ENCODE results near the gene CD5L.

The CD5L gene

GRCh38 chr1:157813269-157813668 lies 28.3 kb downstream of the CD5L start:
- no peak for DNase-seq (ENCODE audit: low read depth)

GRCh38 chr1:157806431-157807149 lies 35.0 kb downstream of the CD5L start:
- no peak for DNase-seq (ENCODE audit: low read depth)

GRCh38 chr1:157803851-157804250 lies 37.8 kb downstream of the CD5L start:
- DNase-seq (ENCODE audit: low read depth), result no peak

- no peak for DNase-seq (ENCODE audit: low read depth)
These were observed 41.6 kb downstream of the CD5L start for GRCh38 chr1:157799996-157800395.

- no peak for DNase-seq (ENCODE audit: low read depth)
These were observed 43.4 kb downstream of the CD5L start for GRCh38 chr1:157798211-157798610.

- DNase-seq (ENCODE audit: low read depth), result no peak
These were observed 56.4 kb downstream of the CD5L start for GRCh38 chr1:157785248-157785647.

- no peak for DNase-seq (ENCODE audit: low read depth)
These were observed 56.8 kb downstream of the CD5L start for GRCh38 chr1:157784801-157785200.

GRCh38 chr1:157782931-157783330 lies 58.7 kb downstream of the CD5L start:
- no peak for DNase-seq (ENCODE audit: low read depth)

- no peak for DNase-seq (ENCODE audit: low read depth)
These were observed 60.6 kb downstream of the CD5L start for GRCh38 chr1:157781048-157781447.

All from stimulated activated CD8-positive, alpha-beta memory T cell treated with anti-CD3 and anti-CD28 coated beads, Interleukin-4, amount 100 ng/mL, for 24 hours (primary cell).